GM12872 (cell line): ENCODE results near the gene HPCA.

Experiments used
- CTCF ChIP-seq: IDR thresholded peaks from 3 replicates; pipeline ENCODE4 v1.5.1; 2011; ENCODE audit warnings: low read depth, mild to moderate bottlenecking, low read length, moderate library complexity; ENCODE audit not compliant: insufficient read depth

HPCA gene

GRCh38 chr1:32888134-32888533 lies 1.8 kb downstream of the HPCA start:
- TF ChIP-seq CTCF = no peak

- no peak for TF ChIP-seq CTCF
Observed at GRCh38 chr1:32888677-32889420, 2.6 kb downstream of the HPCA start.

- no peak for TF ChIP-seq CTCF
Observed at GRCh38 chr1:32889731-32890278, 3.5 kb downstream of the HPCA start.

- TF ChIP-seq CTCF = no peak
Observed at GRCh38 chr1:32890516-32891240, 4.4 kb downstream of the HPCA start.

- no peak for TF ChIP-seq CTCF
Observed at GRCh38 chr1:32891241-32891570, 4.9 kb downstream of the HPCA start.

GRCh38 chr1:32891630-32892029 lies 5.3 kb downstream of the HPCA start:
- no peak for TF ChIP-seq CTCF

- peak; percentile 62 for TF ChIP-seq CTCF
Observed at GRCh38 chr1:32892368-32893197, 6.3 kb downstream of the HPCA start.
